Activated CD4-positive, alpha-beta T cell treated with anti-CD3 and anti-CD28 coated beads for 36 hours (primary cell): Measurements from ENCODE around the gene IL6R. TPM values are rescaled to one million over a fixed set of nuclear protein-coding genes. Genes with fewer than 3 reads are reported as not detected.
A peak's percentile ranks its signal among the peaks of the same experiment; 100 is the strongest.

Source experiments
- ATAC-seq: fragments of 200-7000 bp; cut with Tn5 transposase; one replicate; pipeline ENCODE4 v1.10.0; 2021; ENCODE audit warnings: mild to moderate bottlenecking, moderate library complexity
- CTCF ChIA-PET: fragments of 350-600 bp; sonication (Branson Sonifier 250); formaldehyde crosslinking; loops from one replicate; lab custom pipeline; 2021; ENCODE audit warnings: antibody characterized with exemption; lab: Charles Lee
- POLR2A ChIA-PET: fragments of 350-600 bp; sonication (Branson Sonifier 250); formaldehyde crosslinking; loops from one replicate; lab custom pipeline; 2021; ENCODE audit warnings: antibody characterized with exemption, inconsistent platforms; lab: Charles Lee
- DNase-seq: peaks from one replicate; pipeline ENCODE4 v3.0.0-alpha.2; 2020
- H3K27ac Mint-ChIP-seq: one replicate; pipeline ENCODE4 v1.8.0; 2021; ENCODE audit warnings: mixed read lengths
- H3K27me3 Mint-ChIP-seq: one replicate; pipeline ENCODE4 v1.8.0; 2021; ENCODE audit warnings: mixed read lengths
- H3K36me3 Mint-ChIP-seq: one replicate; pipeline ENCODE4 v1.8.0; 2021; ENCODE audit warnings: low read depth, mixed read lengths
- H3K4me1 Mint-ChIP-seq: one replicate; pipeline ENCODE4 v1.8.0; 2021; ENCODE audit warnings: mixed read lengths
- H3K4me3 Mint-ChIP-seq: one replicate; pipeline ENCODE4 v1.8.0; 2021; ENCODE audit warnings: mild to moderate bottlenecking, moderate library complexity, mixed read lengths
- H3K9me3 Mint-ChIP-seq: one replicate; pipeline ENCODE4 v1.8.0; 2021; ENCODE audit warnings: low read depth, mixed read lengths
- intact Hi-C, 2 experiments: fragments of 100-400 bp; cut with DNase I in 1 of 2; cut with micrococcal nuclease in 1 of 2; formaldehyde crosslinking; loops; one replicate each; pipeline versions ENCODE4 v1.14.2 to v1.15.1; 2022 to 2024; cut with DNase I, micrococcal nuclease
- total RNA-seq, 2 experiments: library from RNA; stranded (reverse); gene quantifications; one replicate each; pipeline ENCODE4 v1.2.3, GENCODE V29; 2021

Gene IL6R
- total RNA-seq, 2 experiments from 2014 or later = 13.1 to 14.0 TPM

DNA sequence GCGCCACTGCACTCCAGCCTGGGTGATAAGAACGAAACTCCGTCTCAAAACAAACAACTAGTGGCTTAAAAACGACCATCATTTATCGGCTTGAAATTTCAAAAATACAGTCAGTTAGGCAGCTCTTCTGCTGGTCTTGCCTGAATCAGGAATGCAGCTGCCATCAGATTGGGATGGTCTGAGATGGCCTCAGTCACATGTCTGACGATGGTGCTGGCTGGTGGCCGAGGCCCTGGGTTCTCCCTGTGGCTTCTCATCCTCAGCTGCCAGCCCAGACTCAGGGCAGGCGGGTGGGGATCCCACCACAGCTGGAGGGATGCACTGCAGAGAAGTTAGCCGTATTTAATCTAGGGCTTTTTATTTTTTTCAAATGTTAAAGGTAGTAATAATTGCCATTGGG lies 31.3 kb downstream of the IL6R start:
- ATAC-seq = no peak
- Mint-ChIP-seq H3K27me3 (no peaks in the 10 kb centered on the region), H3K9me3 (no peaks in the 10 kb centered on the region), H3K36me3 (peaks cover 27% of the 10 kb centered on the region), H3K27ac (no peak overlapping the region), H3K4me1 (peaks cover 61% of the 10 kb centered on the region), H3K4me3 (no peak overlapping the region)
- ChIA-PET POLR2A (no interaction called here), CTCF (no interaction called here)
- DNase-seq = no peak
- intact Hi-C loops = loop anchor here in 1 of 2 experiments (10.0 kb wide), 1 partner anchor 252 kb away; no protein-coding TSS in a partner anchor

DNA sequence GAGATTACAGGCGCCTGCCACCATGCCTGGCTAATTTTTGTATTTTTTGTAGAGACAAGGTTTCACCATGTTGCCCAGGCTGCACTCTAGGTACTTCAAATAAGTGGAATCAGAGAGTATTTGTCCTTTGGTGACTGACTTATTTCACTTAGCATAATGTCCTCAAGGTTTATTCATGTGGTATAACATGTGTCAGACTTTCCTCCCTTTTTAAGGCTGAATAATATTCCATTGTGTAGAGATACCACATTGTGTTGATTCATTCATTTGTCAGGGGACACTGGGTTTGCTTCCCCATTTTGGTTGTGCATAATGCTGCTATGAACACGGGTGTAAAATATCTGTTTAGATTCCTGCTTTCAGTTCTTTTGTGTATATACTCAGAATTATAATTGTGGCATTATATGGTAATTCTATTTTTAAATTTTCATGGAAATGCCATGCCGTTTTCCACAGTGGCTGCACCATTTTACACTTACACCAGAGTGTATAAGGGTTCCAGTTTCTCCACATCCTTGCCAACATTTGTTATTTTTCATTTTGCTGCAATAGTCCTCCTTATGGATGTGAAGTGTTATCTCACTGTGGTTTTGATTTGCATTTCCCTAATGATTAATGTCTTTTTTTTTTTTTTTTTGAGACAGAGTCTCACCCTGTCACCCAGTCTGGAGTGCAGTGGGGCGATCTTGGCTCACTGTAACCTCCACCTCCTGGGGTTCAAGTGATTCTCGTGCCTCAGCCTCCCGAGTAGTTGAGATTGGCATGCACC lies 35.1 kb downstream of the IL6R start:
- Mint-ChIP-seq H3K27ac (peak overlapping the region; percentile 94), H3K9me3 (no peaks in the 10 kb centered on the region), H3K4me1 (peaks cover 63% of the 10 kb centered on the region), H3K27me3 (no peaks in the 10 kb centered on the region), H3K4me3 (peak overlapping the region; percentile 61), H3K36me3 (peaks cover 34% of the 10 kb centered on the region)
- CTCF ChIA-PET = interaction anchor here (0.6 to 2.2 kb wide), 11 partner anchors 14 to 291 kb away, joined by 3 to 19 read pairs (median 5); partner anchors contain the start of gene IL6R
- ATAC-seq (peak; percentile 66), DNase-seq (no peak)
- intact Hi-C loops = loop anchor here (1.0 to 2.0 kb wide), 2 partner anchors 23 to 33 kb away; no protein-coding TSS in a partner anchor
- POLR2A ChIA-PET = interaction anchor here (0.6 to 1.4 kb wide), 2 partner anchors 33 to 267 kb away, joined by 3 to 12 read pairs; no protein-coding TSS in a partner anchor

DNA sequence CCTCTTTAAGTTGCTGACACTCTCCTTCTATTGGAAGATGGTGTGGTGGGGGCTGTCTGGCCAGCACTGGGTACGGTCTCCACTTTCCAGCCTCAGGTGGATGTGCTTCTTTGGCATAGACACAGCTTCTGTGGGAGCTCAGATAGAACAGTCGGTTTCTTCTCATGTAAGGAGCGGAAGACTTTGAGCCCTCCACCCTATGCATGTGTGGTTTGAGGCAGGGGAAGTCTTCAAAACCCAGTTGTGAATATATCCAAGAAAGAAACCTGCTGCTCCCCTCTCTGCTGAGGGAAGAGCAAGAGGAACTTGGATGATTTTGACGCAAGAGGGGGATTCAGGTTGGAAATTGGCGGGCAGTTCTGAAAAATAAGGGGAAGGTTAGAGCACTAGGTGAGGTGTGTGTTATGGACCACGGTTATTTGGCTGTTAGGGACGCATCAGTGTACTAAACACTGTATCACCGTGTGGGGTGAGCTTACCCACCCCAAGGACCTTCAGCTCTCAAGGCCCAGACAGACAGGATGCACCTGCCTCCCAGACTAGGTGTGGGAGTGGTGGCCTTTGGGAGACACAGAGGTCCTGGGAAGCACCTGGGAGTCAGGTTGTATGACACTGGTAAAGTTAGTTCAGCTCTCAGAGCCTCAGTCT lies 36.2 kb downstream of the IL6R start:
- Mint-ChIP-seq H3K4me1 (peaks cover 72% of the 10 kb centered on the region), H3K4me3 (peak overlapping the region; percentile 29), H3K27ac (peak overlapping the region; percentile 94), H3K36me3 (peaks cover 32% of the 10 kb centered on the region), H3K9me3 (no peaks in the 10 kb centered on the region), H3K27me3 (no peaks in the 10 kb centered on the region)
- DNase-seq (no peak), ATAC-seq (no peak)
- intact Hi-C loops = loop anchor here in 1 of 2 experiments (2.0 kb wide), 1 partner anchor 21 kb away; no protein-coding TSS in a partner anchor
- CTCF ChIA-PET = interaction anchor here (1.1 to 2.1 kb wide), 4 partner anchors 13 to 39 kb away, joined by 3 to 6 read pairs (median 3); partner anchors contain the start of gene IL6R
- POLR2A ChIA-PET = interaction anchor here (0.6 kb wide), 1 partner anchor 474 kb away, joined by 3 read pairs; the partner anchor contains the start of gene CREB3L4

DNA sequence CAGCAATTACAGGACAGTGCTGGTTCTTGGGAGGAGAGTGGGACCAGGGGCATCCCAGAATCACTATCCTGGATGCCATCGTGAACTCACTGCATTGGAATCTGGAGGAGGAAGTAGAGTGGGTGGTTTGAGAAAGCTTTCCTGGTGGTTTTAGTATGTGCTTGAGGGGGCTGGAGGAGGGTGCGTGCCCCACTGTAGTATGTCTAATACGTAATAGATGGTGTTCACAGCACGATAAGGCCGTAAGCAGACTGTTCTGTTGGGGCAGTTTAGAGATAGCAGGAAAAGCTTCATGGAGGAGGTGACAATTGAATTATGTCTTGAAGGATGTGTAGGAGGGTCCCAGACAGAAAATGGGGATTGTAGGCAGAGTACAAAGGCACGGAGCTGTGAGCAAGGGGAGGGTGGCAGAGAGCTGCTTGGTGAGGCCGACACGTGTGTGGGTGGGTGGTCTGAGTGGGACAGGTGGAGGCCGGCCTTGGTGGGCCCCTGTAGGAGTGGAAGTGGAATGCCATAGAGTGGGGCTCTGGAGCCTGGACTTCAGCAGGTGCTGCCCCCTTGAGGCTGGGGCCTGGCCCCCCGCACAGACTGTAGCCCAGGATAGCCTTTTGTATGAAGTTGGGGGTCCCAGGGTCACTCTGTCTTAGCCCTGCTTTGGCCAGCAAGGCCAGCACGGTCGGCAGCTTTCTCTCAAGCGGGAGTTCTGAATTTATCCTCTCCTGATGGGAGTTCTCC lies 37.0 kb downstream of the IL6R start:
- POLR2A ChIA-PET = interaction anchor here (0.6 kb wide), 1 partner anchor 48 kb away, joined by 3 read pairs; no protein-coding TSS in a partner anchor
- Mint-ChIP-seq H3K27ac (peak overlapping the region; percentile 63), H3K4me3 (no peak overlapping the region), H3K4me1 (peaks cover 72% of the 10 kb centered on the region), H3K36me3 (peaks cover 28% of the 10 kb centered on the region), H3K9me3 (no peaks in the 10 kb centered on the region), H3K27me3 (no peaks in the 10 kb centered on the region)
- intact Hi-C loops = no loop called here
- CTCF ChIA-PET = interaction anchor here (1.0 to 2.1 kb wide), 9 partner anchors 14 to 136 kb away, joined by 3 to 6 read pairs (median 3); partner anchors contain the start of gene IL6R
- DNase-seq (peak; percentile 37), ATAC-seq (no peak)

DNA sequence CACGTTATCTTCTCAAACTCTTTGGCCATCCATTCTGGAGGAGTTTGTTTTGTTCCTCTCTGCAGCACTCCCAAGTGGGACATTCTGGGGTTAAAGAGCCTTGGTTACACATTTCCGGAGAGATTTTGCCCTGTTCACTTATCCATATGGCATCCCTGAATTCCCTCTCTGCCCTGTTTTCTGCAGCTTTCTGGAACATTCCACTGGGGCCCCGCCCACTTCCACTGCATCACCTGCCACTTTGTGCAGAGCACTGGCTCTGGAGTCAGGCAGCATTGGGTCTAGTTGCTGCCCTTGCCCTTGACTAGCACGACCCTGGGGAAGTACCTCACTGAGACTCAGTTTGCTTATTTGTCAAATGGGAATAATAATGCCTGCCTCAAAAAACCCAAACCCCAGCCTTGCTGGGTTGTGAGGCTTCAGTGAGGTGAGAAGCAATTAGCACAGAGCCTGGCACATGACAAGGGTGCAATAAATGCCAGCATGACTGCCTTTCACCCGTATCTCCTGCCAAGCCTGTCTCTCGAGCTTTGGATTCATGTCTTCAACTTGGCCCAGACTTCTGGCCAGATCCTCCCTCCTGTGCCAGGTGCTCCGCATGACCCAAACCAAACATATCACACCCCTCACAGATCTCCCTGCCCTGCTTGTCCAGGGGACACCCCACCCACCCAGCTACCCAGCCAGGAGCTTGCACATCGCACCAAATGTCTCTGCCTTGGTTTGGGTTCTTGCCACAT lies 38.3 kb downstream of the IL6R start:
- Mint-ChIP-seq H3K4me1 (peaks cover 65% of the 10 kb centered on the region), H3K27ac (no peak overlapping the region), H3K4me3 (no peak overlapping the region), H3K9me3 (no peaks in the 10 kb centered on the region), H3K36me3 (peaks cover 28% of the 10 kb centered on the region), H3K27me3 (no peaks in the 10 kb centered on the region)
- ChIA-PET POLR2A (no interaction called here), CTCF (interaction anchor here (0.6 to 2.1 kb wide), 9 partner anchors 19 to 923 kb away, joined by 3 to 6 read pairs (median 3); no protein-coding TSS in a partner anchor)
- DNase-seq = no peak
- intact Hi-C loops = no loop called here
- ATAC-seq = no peak

DNA sequence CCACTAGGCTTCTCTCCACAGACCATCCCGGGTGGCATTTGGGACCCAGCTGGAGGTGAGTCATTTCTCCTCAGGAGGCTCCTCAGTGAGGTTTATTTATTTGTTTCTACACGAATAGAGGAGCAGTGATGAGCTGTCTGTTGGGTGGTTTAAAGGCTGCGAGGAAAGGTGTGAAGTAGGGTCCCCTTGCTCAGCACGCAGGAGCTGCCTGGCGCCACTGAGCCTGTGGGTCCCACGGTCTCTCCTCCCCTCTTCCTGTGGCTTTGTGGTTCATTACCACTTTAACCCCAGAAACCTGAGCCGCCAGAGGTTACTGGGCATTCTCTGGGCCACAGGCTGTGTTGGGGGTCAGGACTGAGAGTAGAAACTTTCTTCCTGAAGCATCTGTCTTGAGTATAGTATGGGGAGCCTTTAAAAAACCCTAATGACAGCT lies 39.9 kb downstream of the IL6R start:
- intact Hi-C loops = no loop called here
- peak; percentile 59 for DNase-seq

DNA sequence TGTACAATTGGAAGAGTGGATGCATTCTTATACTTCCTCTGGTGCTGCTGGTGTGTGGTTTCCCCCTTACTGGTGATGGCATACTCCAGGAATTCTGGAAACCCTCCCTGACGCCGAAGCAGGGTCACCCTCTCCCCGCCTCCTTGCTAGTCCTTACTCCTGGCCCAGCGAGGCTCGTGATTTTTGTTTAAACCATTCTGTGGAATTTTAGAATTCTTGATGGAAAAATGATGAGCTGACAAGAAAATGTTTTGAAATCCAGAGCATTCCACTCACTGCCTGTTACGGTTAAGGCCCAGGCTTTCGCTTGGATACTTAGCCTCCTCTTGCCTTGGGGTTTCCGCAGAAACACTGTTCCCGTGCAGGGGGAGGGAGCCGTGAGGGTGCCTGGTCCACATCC lies 41.1 kb downstream of the IL6R start:
- DNase-seq (no peak), ATAC-seq (no peak)
- peaks cover 31% of the 10 kb centered on the region for H3K36me3 Mint-ChIP-seq
- CTCF ChIA-PET = interaction anchor here (1.4 kb wide), 1 partner anchor 17 kb away, joined by 3 read pairs; no protein-coding TSS in a partner anchor
- H3K4me3 Mint-ChIP-seq = no peak overlapping the region
- intact Hi-C loops = no loop called here
- POLR2A ChIA-PET = no interaction called here
- no peak overlapping the region for H3K27ac Mint-ChIP-seq
- H3K27me3 Mint-ChIP-seq = no peaks in the 10 kb centered on the region
- H3K9me3 Mint-ChIP-seq = no peaks in the 10 kb centered on the region
- peaks cover 39% of the 10 kb centered on the region for H3K4me1 Mint-ChIP-seq

More for the DNA sequence above, 39.9 kb downstream of the IL6R start:
- peak; percentile 66 for ATAC-seq
- POLR2A ChIA-PET = interaction anchor here (0.6 kb wide), 1 partner anchor 25 kb away, joined by 3 read pairs; no protein-coding TSS in a partner anchor
- CTCF ChIA-PET = interaction anchor here (0.7 to 1.7 kb wide), 8 partner anchors 19 to 110 kb away, joined by 3 to 6 read pairs (median 3); no protein-coding TSS in a partner anchor
- Mint-ChIP-seq H3K27ac (peak overlapping the region; percentile 25), H3K36me3 (peaks cover 30% of the 10 kb centered on the region), H3K9me3 (no peaks in the 10 kb centered on the region), H3K4me1 (peaks cover 52% of the 10 kb centered on the region), H3K4me3 (no peak overlapping the region), H3K27me3 (no peaks in the 10 kb centered on the region)

DNA sequence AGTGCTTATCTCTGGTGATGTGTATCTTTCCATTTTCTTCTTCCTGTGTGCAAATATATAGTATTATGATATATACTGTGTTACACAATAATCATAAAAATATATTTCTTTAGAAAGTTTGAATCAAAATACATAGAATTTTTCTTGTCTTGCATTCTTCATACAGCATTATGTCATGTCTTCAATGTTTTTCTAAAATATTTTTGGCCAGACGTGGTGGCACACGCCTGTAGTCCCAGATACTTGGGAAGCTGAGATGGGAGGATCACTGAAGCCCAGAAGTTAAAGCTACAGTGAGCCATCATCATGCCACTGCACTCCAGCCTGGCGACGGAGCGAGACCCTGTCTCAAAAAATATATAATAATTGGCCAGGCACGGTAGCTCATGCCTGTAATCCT lies 41.6 kb downstream of the IL6R start:
- POLR2A ChIA-PET = interaction anchor here (0.6 kb wide), 1 partner anchor 190 kb away, joined by 3 read pairs; no protein-coding TSS in a partner anchor
- DNase-seq (no peak), ATAC-seq (no peak)
- no peaks in the 10 kb centered on the region for H3K27me3 Mint-ChIP-seq
- no peak overlapping the region for H3K27ac Mint-ChIP-seq
- H3K4me3 Mint-ChIP-seq = no peak overlapping the region
- no peaks in the 10 kb centered on the region for H3K9me3 Mint-ChIP-seq
- CTCF ChIA-PET = interaction anchor here (1.1 to 1.4 kb wide), 3 partner anchors 32 to 89 kb away, joined by 3 read pairs; no protein-coding TSS in a partner anchor
- peaks cover 34% of the 10 kb centered on the region for H3K4me1 Mint-ChIP-seq
- intact Hi-C loops = no loop called here
- H3K36me3 Mint-ChIP-seq = peaks cover 32% of the 10 kb centered on the region

DNA sequence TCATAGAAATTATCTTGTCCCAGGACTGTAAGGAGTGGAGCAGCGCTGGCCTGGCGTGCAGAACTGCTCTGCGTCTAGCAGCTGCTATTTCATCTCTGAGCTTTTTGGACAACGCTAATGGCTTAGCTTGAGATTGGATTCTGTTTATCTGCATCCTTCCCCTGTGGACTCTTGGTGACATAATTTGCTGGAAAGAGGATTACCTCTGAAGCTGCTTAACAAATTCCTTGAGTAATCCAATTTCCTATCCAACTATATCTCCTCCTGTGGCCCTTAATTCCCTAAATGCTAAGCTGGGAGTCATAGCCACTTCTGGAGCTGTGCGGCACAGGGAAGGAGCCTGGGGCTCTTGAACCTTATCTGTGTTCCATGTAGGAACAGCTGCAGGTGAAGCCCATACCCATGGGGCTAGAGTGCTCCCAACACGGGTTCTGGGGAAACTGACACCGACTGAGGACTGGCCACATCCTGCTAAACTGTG lies 43.2 kb downstream of the IL6R start:
- Mint-ChIP-seq H3K36me3 (peaks cover 40% of the 10 kb centered on the region), H3K4me3 (no peak overlapping the region)
- intact Hi-C loops = no loop called here

DNA sequence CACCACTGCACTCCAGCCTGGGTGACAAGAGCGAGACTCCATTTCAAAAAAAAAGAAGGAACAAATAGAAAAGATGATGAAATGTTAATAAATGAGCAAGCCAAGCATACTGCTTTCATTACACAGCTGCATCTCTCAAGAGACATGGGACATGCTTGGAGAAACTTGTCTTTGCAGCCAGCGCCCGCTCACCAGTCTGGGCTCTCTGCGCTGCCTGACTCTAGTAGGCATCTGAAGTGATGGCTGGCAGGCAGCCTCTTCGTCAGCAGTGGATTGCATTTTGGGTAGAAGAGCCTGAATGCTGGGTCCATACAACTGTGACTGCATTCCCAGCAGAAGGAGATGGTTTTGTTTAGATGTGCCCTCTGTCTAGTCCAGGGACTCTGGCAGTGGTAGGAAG lies 48.0 kb downstream of the IL6R start:
- no peak for ATAC-seq
- Mint-ChIP-seq H3K9me3 (no peaks in the 10 kb centered on the region), H3K27me3 (peaks cover 3% of the 10 kb centered on the region), H3K4me1 (peaks cover 28% of the 10 kb centered on the region), H3K27ac (no peak overlapping the region), H3K4me3 (no peak overlapping the region), H3K36me3 (peaks cover 50% of the 10 kb centered on the region)
- DNase-seq = no peak
- CTCF ChIA-PET = interaction anchor here (0.6 to 1.2 kb wide), 3 partner anchors 14 to 599 kb away, joined by 3 to 4 read pairs (median 3); no protein-coding TSS in a partner anchor
- intact Hi-C loops = no loop called here
- POLR2A ChIA-PET = no interaction called here

More for the DNA sequence above, 43.2 kb downstream of the IL6R start:
- no peak for ATAC-seq
- ChIA-PET POLR2A (no interaction called here), CTCF (interaction anchor here (0.7 to 1.4 kb wide), 4 partner anchors 15 to 114 kb away, joined by 3 to 5 read pairs (median 3); no protein-coding TSS in a partner anchor)
- H3K27me3 Mint-ChIP-seq = peaks cover 3% of the 10 kb centered on the region
- H3K27ac Mint-ChIP-seq = no peak overlapping the region
- H3K9me3 Mint-ChIP-seq = no peaks in the 10 kb centered on the region
- no peak for DNase-seq
- peaks cover 31% of the 10 kb centered on the region for H3K4me1 Mint-ChIP-seq
